HEK293 (cell line): ENCODE measurements around the gene DCTN1.

Experiments used
- CTCF ChIA-PET: fragments of 350-600 bp; formaldehyde crosslinking; extraction: SDS; loops from one replicate; lab custom pipeline; 2021; ENCODE audit warnings: antibody characterized with exemption; lab: Yijun Ruan, JAX
- POLR2A ChIA-PET: fragments of 300-600 bp; formaldehyde crosslinking; extraction: SDS; loops from one replicate; lab custom pipeline; 2020; ENCODE audit warnings: antibody characterized with exemption, inconsistent platforms; lab: Yijun Ruan, JAX
- H3K27ac ChIP-seq: fragments of 200-500 bp; sonication (Bioruptor generic); 2 replicates; pipeline ENCODE4 v1.5.1; 2014; ENCODE audit warnings: low read depth, low read length, control low read depth, inconsistent platforms; ENCODE audit errors: extremely low read depth
- H3K36me3 ChIP-seq, 2 experiments: fragments of 200-500 bp in 1 of 2; sonication (Bioruptor generic) in 1 of 2; 1 replicate in 1 of 2; 2 replicates in 1 of 2; pipeline ENCODE4 v1.5.1; 2014 to 2017; ENCODE audit warnings: inconsistent platforms in 2 of 2, low read length in 2 of 2; ENCODE audit not compliant: control insufficient read depth in 2 of 2, insufficient read depth in 1 of 2
- H3K4me1 ChIP-seq: fragments of 200-500 bp; sonication (Bioruptor generic); 2 replicates; pipeline ENCODE4 v1.5.1; 2014; ENCODE audit warnings: mild to moderate bottlenecking, low read length, inconsistent platforms; ENCODE audit not compliant: control insufficient read depth, insufficient read depth
- H3K4me3 ChIP-seq: 2 replicates; pipeline ENCODE4 v1.5.1; 2011; ENCODE audit warnings: low read depth, mild to moderate bottlenecking, control low read depth, low read length, moderate library complexity
- H3K9me3 ChIP-seq: fragments of 200-500 bp; sonication (Bioruptor generic); 2 replicates; pipeline ENCODE4 v1.5.1; 2014; ENCODE audit warnings: low read depth, low read length, inconsistent platforms; ENCODE audit not compliant: control insufficient read depth, insufficient read depth
- GLIS2 ChIP-seq: fragments of 450-650 bp; formaldehyde crosslinking; IDR thresholded peaks from 2 replicates; pipeline ENCODE4 v1.5.1; 2016; ENCODE audit warnings: missing biosample characterization, missing genetic modification characterization
- PRDM1 ChIP-seq: fragments of 450-650 bp; formaldehyde crosslinking; IDR thresholded peaks from 2 replicates; pipeline ENCODE4; 2016; ENCODE audit warnings: missing biosample characterization, missing genetic modification characterization
- PRDM10 ChIP-seq: fragments of 450-650 bp; formaldehyde crosslinking; IDR thresholded peaks from 2 replicates; pipeline ENCODE4 v1.5.1; 2016; ENCODE audit warnings: missing biosample characterization, missing genetic modification characterization
- ZBTB1 ChIP-seq: fragments of 450-650 bp; formaldehyde crosslinking; IDR thresholded peaks from 2 replicates; pipeline ENCODE4 v1.5.1; 2016; ENCODE audit warnings: missing biosample characterization, missing genetic modification characterization
- ZBTB48 ChIP-seq: fragments of 450-650 bp; formaldehyde crosslinking; IDR thresholded peaks from 2 replicates; pipeline ENCODE4 v1.5.1; 2016; ENCODE audit warnings: missing biosample characterization, missing genetic modification characterization
- ZNF140 ChIP-seq: fragments of 450-650 bp; formaldehyde crosslinking; IDR thresholded peaks from 2 replicates; pipeline ENCODE4 v1.5.1; 2016; ENCODE audit warnings: missing biosample characterization, missing genetic modification characterization
- ZNF221 ChIP-seq: fragments of 450-650 bp; formaldehyde crosslinking; IDR thresholded peaks from 2 replicates; pipeline ENCODE4 v1.5.1; 2017; ENCODE audit warnings: missing biosample characterization, missing genetic modification characterization, borderline replicate concordance
- ZNF239 ChIP-seq: fragments of 450-650 bp; formaldehyde crosslinking; IDR thresholded peaks from 2 replicates; pipeline ENCODE4 v1.5.1; 2016; ENCODE audit warnings: missing biosample characterization, missing genetic modification characterization
- ZNF266 ChIP-seq: fragments of 450-650 bp; formaldehyde crosslinking; IDR thresholded peaks from 2 replicates; pipeline ENCODE4 v1.5.1; 2016; ENCODE audit warnings: missing biosample characterization, missing genetic modification characterization, low read depth
- ZNF37A ChIP-seq: fragments of 450-650 bp; IDR thresholded peaks from 2 replicates; pipeline ENCODE4 v1.5.1; 2018; ENCODE audit warnings: missing biosample characterization, missing genetic modification characterization
- ZNF48 ChIP-seq: fragments of 450-650 bp; formaldehyde crosslinking; IDR thresholded peaks from 2 replicates; pipeline ENCODE4 v1.5.1; 2016; ENCODE audit warnings: missing biosample characterization, missing genetic modification characterization
- ZNF544 ChIP-seq: fragments of 450-650 bp; formaldehyde crosslinking; IDR thresholded peaks from 2 replicates; pipeline ENCODE4 v1.5.0; 2017; ENCODE audit warnings: missing biosample characterization, missing genetic modification characterization
- ZNF837 ChIP-seq: fragments of 450-650 bp; formaldehyde crosslinking; IDR thresholded peaks from 2 replicates; pipeline ENCODE4 v1.5.1; 2016; ENCODE audit warnings: missing biosample characterization, missing genetic modification characterization
- ZSCAN4 ChIP-seq: fragments of 450-650 bp; formaldehyde crosslinking; IDR thresholded peaks from 2 replicates; pipeline ENCODE4 v1.5.1; 2017; ENCODE audit warnings: missing biosample characterization, missing genetic modification characterization
- TF ChIP-seq, protein P1 (sequence below): fragments of 450-650 bp; formaldehyde crosslinking; IDR thresholded peaks from 2 replicates; pipeline ENCODE4 v1.5.1; 2016; ENCODE audit warnings: missing biosample characterization, missing genetic modification characterization
- TF ChIP-seq, protein P2 (sequence below): fragments of 450-650 bp; formaldehyde crosslinking; IDR thresholded peaks from 2 replicates; pipeline ENCODE4 v1.5.1; 2016; ENCODE audit warnings: missing biosample characterization, missing genetic modification characterization, low read depth

Gene DCTN1

DNA sequence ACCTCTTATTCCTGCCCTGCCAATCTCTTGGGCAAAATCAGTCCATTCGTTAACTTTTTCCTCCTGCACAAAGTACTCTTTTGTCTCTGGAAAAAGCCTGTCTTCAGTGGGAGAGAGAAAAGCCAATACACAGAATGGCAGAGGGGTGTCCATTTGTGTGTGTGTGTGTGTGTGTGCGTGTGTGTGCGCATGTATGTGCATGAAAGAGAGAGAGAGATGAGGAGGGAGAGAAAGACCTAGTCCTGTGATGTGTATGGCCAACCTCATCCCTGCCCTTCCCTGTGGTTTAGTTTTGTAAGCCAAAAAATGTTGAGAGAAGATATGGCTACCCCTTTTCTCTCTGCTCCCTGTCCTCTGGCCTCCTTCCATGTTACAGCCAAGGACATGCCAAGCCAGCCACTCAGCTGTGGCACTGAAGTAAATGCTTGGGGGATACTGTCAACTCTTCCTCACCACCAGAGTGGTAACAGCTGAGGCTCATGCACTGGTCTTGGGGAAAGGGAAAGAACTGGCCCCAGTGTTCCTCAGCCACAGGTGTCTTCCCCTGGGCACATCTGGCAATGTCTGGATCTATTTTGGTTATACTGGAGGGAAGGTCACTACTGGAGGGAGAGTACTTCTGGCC, 47.4 kb downstream of the DCTN1 start:
- POLR2A ChIA-PET, result interaction anchor here (0.6 kb wide), 1 partner anchor 69 kb away, joined by 5 read pairs; no protein-coding TSS in a partner anchor

DNA sequence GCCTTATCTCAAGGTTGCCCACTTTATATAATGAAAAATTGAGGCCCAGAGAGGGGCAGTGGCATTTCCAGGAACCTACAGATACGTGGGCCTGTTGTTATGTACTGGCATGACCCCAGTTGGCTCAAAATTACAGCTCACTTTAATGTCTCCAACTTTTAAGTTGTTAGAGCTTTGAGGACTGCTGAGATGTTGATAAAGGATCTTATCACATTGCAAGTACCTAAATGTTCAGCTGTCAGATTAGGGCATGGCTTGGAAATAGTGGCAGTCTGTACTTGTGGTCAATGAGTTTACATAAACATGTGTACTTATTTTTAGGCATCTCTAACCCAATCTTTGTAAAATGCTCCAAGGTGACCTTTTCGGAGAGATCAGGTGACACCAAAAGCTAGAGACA, 51.5 kb downstream of the DCTN1 start:
- Histone ChIP-seq H3K4me3 (no peak overlapping the region), H3K27ac (no peak overlapping the region), H3K9me3 (no peaks in the 10 kb centered on the region), H3K36me3 (peaks cover 6 to 9% of the 10 kb centered on the region in 2 experiments; a peak in 2 of 3 replicates), H3K4me1 (no peaks in the 10 kb centered on the region)
- ChIA-PET POLR2A (no interaction called here), CTCF (interaction anchor here (0.6 to 1.1 kb wide), 3 partner anchors 19 to 259 kb away, joined by 3 to 4 read pairs (median 3); no protein-coding TSS in a partner anchor)
- TF ChIP-seq ZNF266 (tag by site-specific recombination) (no peak), ZNF544 (tag by site-specific recombination) (no peak), ZNF48 (tag by site-specific recombination) (no peak), ZBTB48 (no peak), ZNF140 (tag by site-specific recombination) (no peak), ZNF239 (tag by site-specific recombination) (no peak), ZBTB1 (no peak)

More for the DNA sequence above, 47.4 kb downstream of the DCTN1 start:
- no peak overlapping the region for H3K4me3 ChIP-seq
- TF ChIP-seq, protein P1, sequence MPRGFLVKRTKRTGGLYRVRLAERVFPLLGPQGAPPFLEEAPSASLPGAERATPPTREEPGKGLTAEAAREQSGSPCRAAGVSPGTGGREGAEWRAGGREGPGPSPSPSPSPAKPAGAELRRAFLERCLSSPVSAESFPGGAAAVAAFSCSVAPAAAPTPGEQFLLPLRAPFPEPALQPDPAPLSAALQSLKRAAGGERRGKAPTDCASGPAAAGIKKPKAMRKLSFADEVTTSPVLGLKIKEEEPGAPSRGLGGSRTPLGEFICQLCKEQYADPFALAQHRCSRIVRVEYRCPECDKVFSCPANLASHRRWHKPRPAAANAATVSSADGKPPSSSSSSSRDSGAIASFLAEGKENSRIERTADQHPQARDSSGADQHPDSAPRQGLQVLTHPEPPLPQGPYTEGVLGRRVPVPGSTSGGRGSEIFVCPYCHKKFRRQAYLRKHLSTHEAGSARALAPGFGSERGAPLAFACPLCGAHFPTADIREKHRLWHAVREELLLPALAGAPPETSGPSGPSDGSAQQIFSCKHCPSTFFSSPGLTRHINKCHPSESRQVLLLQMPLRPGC (tag by site-specific recombination), result no peak
- TF ChIP-seq PRDM1 (tag by site-specific recombination), result no peak
- TF ChIP-seq, protein P2, sequence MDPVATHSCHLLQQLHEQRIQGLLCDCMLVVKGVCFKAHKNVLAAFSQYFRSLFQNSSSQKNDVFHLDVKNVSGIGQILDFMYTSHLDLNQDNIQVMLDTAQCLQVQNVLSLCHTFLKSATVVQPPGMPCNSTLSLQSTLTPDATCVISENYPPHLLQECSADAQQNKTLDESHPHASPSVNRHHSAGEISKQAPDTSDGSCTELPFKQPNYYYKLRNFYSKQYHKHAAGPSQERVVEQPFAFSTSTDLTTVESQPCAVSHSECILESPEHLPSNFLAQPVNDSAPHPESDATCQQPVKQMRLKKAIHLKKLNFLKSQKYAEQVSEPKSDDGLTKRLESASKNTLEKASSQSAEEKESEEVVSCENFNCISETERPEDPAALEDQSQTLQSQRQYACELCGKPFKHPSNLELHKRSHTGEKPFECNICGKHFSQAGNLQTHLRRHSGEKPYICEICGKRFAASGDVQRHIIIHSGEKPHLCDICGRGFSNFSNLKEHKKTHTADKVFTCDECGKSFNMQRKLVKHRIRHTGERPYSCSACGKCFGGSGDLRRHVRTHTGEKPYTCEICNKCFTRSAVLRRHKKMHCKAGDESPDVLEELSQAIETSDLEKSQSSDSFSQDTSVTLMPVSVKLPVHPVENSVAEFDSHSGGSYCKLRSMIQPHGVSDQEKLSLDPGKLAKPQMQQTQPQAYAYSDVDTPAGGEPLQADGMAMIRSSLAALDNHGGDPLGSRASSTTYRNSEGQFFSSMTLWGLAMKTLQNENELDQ (tag by site-specific recombination), result no peak
- TF ChIP-seq ZNF37A, result no peak
- no peak for TF ChIP-seq ZNF837 (tag by site-specific recombination)
- no peak for TF ChIP-seq ZNF221 (tag by site-specific recombination)
- TF ChIP-seq ZSCAN4 (tag by site-specific recombination), result peak; percentile 70
- TF ChIP-seq GLIS2 (tag by site-specific recombination), result no peak
- peak; percentile 88 for TF ChIP-seq PRDM10
- TF ChIP-seq, all 188 proteins: peak for 2
- no peaks in the 10 kb centered on the region for H3K4me1 ChIP-seq
- H3K36me3 ChIP-seq, result peaks cover 6 to 9% of the 10 kb centered on the region in 2 experiments; a peak in 2 of 3 replicates
- no peaks in the 10 kb centered on the region for H3K9me3 ChIP-seq
- H3K27ac ChIP-seq, result no peak overlapping the region
- CTCF ChIA-PET, result interaction anchor here (0.6 to 5.3 kb wide), 14 partner anchors 8 to 218 kb away, joined by 3 to 61 read pairs (median 4); partner anchors contain the start of gene SLC4A5
